HG03571 (cell line): ENCODE data around the gene MFSD6.
"Not testable (repeated sequence)": the region's sequence is repeated elsewhere in the genome, so short reads cannot be mapped to it uniquely, and the experiment has no call there.

Source experiments
- ATAC-seq: cut with Tn5 transposase; IDR thresholded peaks from one replicate; pipeline ENCODE4 v1.9.1; 2021; ENCODE audit not compliant: unreplicated experiment

MFSD6 gene

DNA sequence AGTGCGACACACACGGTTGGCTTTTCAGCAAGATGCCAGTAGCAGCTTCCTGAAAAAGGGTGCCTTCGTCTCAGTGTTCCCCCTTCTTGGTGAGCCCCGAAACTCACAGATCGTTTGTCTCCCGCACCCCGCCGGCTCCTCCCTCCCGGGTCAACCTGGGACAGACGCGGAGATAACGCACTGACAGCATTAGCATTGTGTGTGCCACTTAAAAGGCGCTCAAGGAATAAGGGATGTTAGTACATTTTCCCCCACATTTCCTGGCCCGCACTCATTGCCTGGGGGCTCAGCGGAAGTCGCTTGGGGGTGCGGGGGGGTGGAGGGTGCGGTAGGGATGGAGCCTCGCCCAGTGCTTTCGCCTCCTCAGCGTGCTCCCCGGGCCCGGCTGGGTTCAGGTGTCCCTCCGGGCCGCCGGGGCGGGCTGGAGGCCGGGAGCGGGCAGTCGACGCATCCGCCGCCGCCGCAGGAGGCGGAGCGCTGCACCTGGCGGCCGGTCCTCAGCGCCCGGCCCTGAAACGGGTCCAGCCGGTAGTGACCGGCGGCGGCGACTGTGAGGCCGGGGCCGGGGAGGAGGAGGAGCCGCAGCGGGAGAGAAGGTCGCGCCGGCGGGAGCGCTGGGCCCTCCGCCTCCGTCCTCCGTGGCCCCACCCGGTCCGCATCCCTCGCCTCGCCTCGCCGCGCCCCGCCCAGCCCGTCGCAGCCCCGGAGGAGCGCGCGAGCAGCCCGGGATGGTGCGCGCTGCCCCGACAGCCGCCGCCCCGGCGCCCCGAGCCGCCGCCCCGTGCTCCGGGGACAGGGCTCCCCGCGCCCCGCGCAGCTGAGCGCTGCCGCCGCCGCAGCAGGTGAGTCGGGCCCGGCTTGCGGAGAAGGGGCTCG is at the start of gene MFSD6:
TSS of gene MFSD6 (plus strand) at position 694 of the 876 bp plus-strand sequence. CDS start 27,675 bp downstream, outside the sequence.
- peak; percentile 53 for ATAC-seq

DNA sequence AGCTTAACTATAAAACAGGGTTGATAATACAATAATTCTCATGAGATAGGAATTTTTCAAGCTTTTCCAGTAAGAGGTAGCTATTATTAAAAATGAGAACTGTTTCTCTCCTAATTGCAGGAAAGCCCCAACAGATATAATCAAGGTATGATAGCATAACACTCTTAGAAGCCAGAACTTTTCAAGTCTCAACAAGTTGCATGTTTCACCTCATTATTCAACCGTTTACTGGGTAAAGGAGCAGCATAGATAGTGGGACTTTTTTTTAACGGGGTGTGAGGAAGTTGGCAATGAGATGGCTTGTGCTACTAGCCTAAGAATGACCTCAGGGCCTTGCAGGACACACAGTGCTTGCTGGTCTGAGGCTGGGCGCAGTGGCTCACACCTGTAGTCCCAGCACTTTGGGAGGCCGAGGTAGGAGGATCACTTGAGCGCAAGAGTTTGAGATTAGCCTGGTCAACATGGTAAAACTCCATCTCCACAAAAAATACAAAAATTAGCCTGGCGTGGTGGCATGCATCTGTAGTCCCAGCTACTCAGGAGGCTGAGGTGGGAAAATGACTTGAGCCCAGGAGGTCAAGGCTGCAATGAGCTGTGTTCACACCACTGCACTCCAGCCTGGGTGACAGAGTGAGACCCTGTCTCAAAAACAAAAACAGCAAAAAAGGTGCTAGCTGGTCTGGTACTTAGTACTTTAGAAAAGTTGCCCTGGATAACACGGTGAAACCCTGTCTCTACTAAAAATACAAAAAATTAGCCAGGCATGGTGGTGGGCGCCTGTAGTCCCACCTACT is 49.3 kb upstream of the MFSD6 start:
- ATAC-seq = not testable (repeated sequence)

DNA sequence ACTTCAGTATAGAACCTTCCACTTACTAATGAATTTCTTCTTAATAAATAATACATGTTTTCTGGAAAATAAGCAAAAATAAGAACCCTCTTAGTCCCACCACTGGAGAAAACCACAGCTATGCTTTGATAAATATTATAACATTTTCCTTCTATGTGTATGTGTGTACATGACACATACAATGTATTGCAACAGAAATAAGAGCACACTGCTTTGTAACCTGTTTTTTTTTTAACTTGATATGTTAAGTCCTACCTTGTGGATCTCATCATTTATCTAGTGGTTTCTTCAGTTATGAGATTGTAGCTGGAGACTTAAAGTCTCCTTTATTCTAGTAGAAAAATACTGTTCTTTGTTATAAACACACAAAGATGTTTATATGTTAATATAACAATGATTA is 47.6 kb upstream of the MFSD6 start:
- no peak for ATAC-seq

DNA sequence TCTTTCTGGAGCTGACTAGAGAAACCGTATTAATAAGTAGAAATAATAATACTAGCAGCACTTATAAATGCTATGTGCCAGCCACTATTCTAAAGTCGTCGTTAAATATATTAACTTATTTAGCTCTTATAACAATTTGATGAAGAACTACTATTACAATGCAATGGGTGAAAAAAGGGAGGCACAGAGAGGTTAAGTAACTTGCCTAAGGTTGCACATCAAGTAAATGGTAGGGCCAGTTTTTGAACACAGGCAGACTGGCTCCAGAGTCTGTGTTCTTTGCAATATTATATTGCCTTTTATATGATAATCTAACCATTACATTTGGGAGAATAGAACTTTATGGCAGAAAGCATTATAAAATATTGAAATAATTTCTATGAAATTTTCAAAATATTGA is 47.2 kb upstream of the MFSD6 start:
- ATAC-seq = no peak

DNA sequence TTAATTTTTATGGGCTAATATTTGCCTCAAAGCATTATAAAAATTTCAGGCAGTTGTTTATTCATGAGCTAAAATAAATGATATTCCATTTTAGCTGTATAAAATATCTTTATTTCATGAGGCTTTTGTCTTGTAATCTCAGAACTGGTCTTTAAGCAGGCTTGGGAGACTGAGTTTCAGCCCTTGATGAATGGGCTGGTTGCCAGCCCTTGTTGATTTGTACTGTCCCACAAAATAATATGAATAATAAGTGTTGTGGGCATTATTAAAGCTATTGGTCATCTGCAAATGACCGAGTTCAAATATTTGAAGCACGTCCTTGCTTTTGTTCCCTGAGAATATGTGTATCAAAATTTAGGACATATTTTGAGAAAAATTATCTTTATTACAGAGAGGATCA is 46.6 kb upstream of the MFSD6 start:
- ATAC-seq = no peak

DNA sequence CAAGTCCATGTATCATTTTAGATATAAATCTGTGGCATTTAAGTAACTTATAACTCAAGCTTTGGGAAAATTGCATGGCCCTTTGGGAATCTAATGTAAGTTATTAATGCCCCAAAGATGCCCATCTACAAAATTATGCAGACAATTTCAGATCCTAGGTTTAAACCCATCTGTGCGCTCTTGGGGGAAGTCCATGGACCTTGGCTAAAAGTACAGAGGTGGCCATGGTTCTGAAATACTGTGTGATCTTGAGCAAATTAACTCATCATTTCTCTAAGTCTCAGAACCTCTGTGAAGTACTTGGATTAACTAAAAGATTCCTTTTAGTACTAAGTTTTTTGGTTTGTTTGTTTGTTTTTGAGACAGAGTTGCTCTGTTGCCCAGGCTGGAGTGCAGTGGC is 45.3 kb upstream of the MFSD6 start:
- ATAC-seq = no peak

DNA sequence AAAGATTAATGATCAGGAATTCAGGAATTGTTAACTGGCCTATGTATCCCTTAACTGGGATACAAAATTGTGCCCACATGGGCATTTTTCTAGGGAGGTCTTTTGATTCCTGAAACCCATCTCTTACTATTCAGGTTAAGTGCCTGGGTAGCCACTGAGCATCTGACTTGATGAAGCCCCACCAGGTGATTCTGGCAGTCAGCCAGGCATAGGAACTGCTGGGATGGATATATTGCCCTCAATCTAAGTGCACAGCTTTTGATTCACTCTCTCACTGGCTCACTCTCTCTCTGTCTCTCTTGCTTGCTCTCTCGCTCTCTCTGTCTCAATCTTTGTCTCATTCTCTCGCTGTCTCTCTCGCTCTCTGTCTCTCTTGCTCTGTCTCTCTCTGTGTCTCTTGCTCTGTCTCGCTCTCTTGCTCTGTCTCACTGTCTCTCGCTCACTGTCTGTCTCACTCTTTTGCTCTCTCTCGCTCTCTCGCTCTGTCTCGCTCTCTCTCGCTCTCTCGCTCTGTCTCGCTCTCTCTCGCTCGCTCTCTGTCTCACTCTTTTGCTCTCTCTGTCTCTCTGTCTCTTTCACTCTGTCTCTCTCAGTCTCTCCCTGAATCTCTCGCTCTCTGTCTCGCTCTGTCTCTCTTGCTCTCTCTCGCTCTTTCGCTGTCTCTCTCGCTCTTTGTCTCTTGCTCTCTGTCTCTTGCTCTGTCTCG is 42.5 kb upstream of the MFSD6 start:
- no peak for ATAC-seq

DNA sequence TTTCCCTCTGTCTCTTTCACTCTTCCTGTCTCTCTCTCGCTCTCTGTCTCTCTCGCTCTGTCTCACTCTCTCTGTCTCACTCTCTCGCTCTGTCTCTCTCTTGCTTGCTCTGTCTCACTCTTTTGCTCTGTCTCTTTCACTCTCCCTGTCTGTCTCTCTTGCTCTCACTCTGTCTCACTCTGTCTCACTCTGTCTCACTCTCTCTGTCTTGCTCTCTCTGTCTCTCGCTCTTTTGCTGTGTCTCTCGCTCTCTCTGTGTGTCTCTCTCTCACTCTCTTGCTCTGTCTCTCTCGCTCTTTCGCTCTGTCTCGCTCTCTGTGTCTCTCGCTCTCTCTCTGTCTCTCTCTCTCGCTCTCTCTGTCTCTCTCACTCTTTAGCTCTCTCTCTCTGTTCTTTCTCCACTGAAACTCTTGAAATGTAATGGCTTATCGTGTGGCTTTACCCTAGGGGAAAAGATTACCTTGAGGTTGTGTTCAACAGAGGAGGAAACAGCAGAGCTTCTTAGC is 41.9 kb upstream of the MFSD6 start:
- ATAC-seq = no peak

DNA sequence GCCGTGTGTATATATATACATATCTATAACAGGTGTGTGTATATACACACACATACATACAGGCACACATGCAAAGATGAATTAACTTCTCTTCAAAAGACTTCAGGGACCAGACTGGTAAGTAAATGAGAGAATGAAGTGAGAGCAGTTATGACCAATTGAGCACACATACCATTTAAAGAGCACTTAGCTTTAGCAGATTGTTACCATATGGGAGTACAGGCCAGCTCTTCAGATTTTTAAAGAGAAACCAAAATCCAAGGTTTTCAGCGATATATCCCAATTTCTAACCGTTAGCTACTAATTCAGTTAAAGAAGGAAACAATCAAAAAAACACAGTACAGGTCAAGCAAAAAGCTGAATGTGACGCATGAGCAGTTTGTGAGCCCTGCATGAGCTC is 41.1 kb upstream of the MFSD6 start:
- ATAC-seq = no peak

DNA sequence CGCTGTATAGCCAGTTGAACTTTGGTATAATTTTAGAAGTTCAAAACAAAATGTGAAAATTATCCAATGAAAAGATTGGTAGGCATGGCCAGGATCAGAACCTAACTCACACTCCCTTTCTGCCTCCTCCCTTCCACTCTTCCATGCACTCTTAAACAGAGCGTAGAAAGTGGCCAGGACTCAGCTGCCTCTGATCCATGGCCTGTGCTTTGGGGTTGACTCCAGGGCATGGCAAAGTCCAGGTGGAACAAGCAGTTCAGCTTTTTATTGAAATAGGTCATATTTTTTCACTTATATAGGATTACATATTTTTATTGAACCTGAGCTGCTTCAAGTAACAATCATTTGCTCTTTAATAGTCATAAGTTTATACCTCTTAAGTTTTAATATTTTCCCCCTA is 38.5 kb upstream of the MFSD6 start:
- no peak for ATAC-seq

DNA sequence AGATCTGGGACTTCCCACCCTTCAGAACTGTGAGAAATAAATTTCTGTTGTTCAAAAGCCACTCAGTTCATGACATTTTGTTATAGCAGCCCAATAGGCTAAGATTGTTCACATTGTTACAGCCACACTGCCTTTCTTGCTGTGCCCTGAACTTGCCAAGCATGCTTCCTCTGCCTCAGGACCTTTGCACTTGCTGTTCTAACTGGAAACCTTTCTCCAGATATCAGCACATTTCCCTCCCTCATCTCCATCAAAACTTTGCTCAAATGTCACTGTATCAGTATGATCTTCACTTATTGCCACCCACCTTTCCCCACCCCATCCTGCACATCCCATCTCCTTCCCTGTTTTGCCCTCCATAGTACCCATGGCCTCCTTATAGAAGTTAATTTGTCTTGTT is 32.1 kb upstream of the MFSD6 start:
- ATAC-seq = no peak

DNA sequence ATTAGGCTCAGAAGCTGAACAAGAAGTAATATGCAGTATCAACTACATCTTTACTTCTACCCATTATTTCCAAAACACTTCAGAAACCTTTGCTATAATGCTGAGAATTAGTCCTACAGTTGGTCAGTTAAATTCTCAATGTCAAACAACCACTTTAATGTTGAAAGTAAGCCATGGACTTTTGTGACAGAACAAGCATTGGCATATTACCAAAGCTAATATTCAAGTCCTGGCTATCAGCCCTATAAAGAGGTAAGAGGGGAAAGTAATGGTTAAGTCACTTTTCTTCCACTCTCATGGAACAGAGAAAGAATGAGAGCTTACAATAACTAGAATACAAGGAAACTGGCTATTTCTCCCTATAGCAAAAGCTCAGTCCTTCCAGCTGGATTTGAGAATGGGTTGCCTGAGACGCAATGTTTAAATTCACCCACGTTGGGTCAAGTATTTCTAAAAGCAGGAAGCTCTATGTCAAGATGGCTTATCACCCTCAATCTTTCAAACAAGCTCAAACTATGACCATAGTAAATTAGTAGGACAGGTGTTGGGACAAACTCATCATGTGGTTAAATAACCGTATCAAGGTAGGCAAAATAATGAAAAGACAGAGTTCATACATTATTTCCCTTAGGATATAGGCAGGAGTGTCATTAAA is 31.4 kb upstream of the MFSD6 start:
- ATAC-seq = no peak

DNA sequence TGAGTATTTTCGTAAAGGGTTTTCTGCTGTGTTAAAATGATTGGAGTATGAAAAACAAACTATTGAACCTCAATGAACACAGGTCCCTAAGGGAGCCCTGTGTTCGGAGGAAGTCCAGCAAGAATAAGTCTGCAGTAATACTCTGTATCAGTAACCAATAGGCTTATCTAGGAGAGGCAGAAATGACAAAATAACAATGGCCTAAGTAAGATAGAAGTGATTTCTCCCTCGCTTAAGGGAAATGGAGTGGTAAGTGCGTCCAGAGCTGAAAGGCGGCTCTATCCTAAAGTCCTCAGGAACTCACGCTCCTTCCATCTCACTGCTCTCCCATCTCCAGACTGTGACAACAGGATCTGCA is 29.3 kb upstream of the MFSD6 start:
- no peak for ATAC-seq

DNA sequence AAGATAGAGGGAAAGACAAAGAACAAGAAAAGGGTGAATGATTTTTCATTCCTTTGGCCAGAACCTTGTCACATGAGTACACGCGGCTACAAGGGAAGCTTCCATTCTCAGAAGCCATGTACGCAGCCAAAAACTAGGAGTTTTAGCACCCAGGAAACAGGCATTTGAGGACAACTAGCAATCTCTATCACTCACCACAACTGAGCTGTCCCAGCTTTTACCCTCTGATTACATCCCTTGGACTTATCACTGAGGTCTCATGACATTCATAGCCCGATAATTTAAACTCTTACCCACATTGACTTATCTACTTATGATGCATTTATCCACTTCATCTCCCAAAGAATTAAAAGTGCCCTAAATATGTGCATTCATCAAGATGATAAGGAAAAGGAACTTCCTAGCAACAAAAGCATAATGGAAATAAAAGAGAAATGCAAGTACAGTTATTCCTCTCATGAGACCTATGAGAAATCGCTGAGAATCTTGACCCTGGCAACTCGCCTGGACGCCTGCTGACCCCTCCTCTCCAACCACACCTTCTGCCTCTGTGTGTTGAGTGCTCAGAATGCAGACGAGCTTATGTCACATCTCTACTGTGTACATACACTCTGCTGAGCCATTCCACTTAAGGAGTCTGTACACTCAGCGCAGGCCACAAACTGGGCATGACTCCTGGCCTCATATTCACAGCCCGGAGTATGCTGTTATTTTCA is 28.7 kb upstream of the MFSD6 start:
- ATAC-seq = no peak

DNA sequence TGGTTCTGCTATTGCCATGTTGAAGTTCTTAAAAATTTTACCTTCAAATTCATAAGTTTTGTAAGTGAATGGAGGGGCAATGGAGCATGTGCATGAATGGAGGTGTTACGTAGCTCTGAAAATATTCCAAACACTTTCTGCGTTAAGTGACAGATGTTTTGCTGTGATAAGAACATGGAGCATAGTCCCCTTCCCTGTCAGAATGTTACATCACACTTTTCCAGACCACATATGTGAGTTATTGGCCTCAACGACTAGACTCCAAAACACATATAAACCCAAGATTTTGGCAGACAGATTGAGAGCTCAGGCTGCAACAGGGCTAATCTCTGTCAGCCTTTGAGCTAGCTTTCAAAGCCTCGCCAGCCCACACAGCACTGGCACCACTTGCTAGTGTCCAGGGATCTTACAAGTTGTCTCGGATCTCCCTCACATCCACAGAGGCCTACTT is 27.2 kb upstream of the MFSD6 start:
- ATAC-seq = no peak

DNA sequence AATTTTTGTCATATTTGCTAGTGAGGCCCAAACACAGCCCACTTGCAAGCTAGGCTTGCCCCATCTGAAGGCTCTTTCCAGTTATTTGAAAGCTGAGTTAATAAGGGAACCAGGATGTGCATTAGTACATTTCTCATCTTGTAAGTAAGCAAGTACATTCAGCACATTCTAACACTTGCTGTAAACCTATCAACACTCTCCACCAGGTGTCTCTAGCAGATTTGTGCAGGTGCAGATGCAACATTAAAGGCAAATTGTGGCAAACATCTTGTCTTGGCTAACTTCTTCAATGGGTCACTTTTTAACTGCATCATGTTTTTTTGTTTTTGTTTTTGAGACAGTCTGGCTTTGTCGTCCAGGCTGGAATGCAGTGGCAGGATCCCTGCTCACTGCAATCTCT is 25.3 kb upstream of the MFSD6 start:
- ATAC-seq = peak; percentile 85

DNA sequence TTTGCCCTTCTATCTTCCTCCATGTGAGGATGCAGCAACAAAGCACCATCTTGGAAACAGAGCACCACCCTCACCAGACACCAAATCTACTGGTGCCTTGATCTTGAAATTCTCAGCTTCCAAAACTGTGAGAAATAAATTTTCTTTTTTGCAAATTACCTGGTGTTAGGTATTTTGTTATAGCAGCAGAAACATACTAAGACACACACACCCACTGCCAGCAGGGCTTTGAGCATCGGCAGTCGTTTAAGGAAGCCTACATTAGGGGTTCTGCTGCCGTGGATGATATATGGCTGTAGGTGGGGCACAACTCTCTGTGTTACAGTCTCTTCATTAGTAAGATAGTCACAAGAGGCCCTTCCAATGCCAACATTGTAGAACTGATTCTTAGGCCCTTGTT is 20.7 kb upstream of the MFSD6 start:
- no peak for ATAC-seq

DNA sequence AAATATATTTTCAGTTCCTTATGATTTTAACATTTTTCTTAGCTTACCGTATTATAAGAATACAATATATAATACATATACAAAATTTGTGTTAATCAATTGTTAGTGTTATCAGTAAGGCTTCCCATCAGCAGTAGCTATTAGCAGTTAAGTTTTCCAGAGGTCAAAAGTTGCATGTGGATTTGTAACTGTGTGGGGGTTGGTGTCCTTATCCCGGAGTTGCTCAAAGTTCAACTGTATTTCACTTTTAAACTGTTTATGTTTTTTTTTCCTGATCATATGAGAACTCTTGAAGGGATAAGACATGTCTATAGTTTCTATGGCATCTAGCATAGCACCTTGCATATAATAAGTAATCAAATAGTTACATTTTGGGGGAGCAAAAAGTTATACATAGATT is 11.9 kb upstream of the MFSD6 start:
- no peak for ATAC-seq

DNA sequence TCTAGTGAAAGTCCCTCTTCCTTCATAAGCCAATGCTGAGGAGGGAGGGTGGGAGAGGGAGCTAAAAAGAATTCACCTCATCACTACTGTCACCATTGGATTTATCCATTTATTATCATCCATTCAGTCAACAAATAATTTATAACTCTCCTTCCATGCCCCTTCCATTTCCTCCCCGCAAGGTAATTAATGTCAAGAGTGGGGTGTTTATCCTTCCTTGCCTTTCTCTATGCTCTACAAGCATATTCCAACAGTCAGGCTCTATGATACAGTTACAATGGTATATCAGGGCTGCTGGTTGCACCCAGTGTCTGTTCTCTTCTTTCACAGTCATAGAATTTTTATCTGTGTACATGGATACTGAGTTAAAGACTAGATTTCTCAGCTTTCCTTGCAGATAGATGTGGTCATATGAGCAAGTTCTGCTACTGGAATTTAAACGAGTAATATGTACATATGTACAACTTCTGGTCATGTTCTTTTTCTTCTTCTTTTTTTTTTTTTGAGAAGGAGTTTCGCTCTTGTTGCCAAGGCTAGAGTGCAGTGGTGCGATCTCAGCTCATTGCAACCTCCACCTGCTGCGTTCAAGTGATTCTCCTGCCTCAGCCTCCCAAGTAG is 5.1 kb upstream of the MFSD6 start:
- ATAC-seq = no peak

DNA sequence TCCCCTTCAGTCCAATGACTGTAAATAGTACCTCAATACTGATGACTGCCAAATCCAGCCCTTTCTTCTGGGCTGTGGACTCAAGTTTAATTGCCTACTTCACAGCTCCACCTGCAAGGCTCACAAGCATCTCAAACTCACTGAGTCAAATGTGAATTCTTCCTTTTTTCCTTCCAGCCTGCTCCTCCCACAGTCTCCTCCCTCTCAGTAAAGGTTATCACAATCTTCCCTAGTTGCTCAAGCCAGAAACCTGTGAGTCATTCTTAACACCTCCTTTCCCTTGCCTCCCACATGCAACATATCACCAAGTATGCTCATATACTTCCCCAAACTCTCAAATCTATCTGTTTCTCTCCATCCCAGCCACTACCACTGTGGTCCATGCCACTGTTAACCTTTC is 3.7 kb upstream of the MFSD6 start:
- no peak for ATAC-seq
